ENCODE measurements around the gene CLBA1.

Gene CLBA1

GRCh38 chr14:104973135-104973384 is 12.5 kb upstream of the CLBA1 start:
- Histone ChIP-seq H3K4me3 (replicated peaks; ENCODE audit: insufficient read depth, low read length) (no peak overlapping the region), H3K27ac (replicated peaks) (no peak overlapping the region)
- DNase-seq (ENCODE audit: low read depth in 1 of 2, low spot score in 1 of 2) = no peak

GRCh38 chr14:104973385-104974145 is 12.0 kb upstream of the CLBA1 start:
- TF ChIP-seq CTCF (IDR thresholded peaks at IDR 0.05; ENCODE audit: insufficient read depth, low read length) = no peak
- no peak for TF ChIP-seq POLR2AphosphoS5 (IDR thresholded peaks at IDR 0.05; ENCODE audit: low read depth)

More at GRCh38 chr14:104973135-104973384, 12.5 kb upstream of the CLBA1 start:
- TF ChIP-seq REST (IDR thresholded peaks at IDR 0.05; ENCODE audit: insufficient replicate concordance, low read depth) = no peak
- TF ChIP-seq SPI1 (IDR thresholded peaks at IDR 0.05; ENCODE audit: borderline replicate concordance, low read depth) = no peak
- TF ChIP-seq GABPA (IDR thresholded peaks at IDR 0.05; ENCODE audit: low read depth) = no peak
- no peak for TF ChIP-seq POLR2AphosphoS5 (IDR thresholded peaks at IDR 0.05; ENCODE audit: low read depth)
- TF ChIP-seq CTCF (IDR thresholded peaks at IDR 0.05; ENCODE audit: insufficient read depth, low read length) = no peak
- H3K27me3 ChIP-seq (ENCODE audit: insufficient read depth, poor library complexity, severe bottlenecking) = peaks cover 24% of the 10 kb centered on the region

GRCh38 chr14:104974146-104974541 is 11.4 kb upstream of the CLBA1 start:
- no peak overlapping the region for H3K27ac ChIP-seq (replicated peaks)
- TF ChIP-seq GABPA (IDR thresholded peaks at IDR 0.05; ENCODE audit: low read depth) = no peak
- no peak for TF ChIP-seq REST (IDR thresholded peaks at IDR 0.05; ENCODE audit: insufficient replicate concordance, low read depth)

More at GRCh38 chr14:104973385-104974145, 12.0 kb upstream of the CLBA1 start:
- Histone ChIP-seq H3K4me3 (replicated peaks; ENCODE audit: insufficient read depth, low read length) (no peak overlapping the region), H3K27ac (replicated peaks) (no peak overlapping the region), H3K27me3 (ENCODE audit: insufficient read depth, poor library complexity, severe bottlenecking) (peaks cover 21% of the 10 kb centered on the region)
- DNase-seq (ENCODE audit: low read depth in 1 of 2, low spot score in 1 of 2) = no peak

GRCh38 chr14:104974665-104975390 is 10.8 kb upstream of the CLBA1 start:
- TF ChIP-seq REST (IDR thresholded peaks at IDR 0.05; ENCODE audit: insufficient replicate concordance, low read depth) (no peak), GABPA (IDR thresholded peaks at IDR 0.05; ENCODE audit: low read depth) (no peak), SPI1 (IDR thresholded peaks at IDR 0.05; ENCODE audit: borderline replicate concordance, low read depth) (no peak), POLR2AphosphoS5 (IDR thresholded peaks at IDR 0.05; ENCODE audit: low read depth) (no peak), CTCF (IDR thresholded peaks at IDR 0.05; ENCODE audit: insufficient read depth, low read length) (no peak)
- Histone ChIP-seq H3K27me3 (ENCODE audit: insufficient read depth, poor library complexity, severe bottlenecking) (peaks cover 20% of the 10 kb centered on the region), H3K27ac (replicated peaks) (no peak overlapping the region), H3K4me3 (replicated peaks; ENCODE audit: insufficient read depth, low read length) (no peak overlapping the region)
- DNase-seq (ENCODE audit: low read depth in 1 of 2, low spot score in 1 of 2) = no peak

More at GRCh38 chr14:104974146-104974541, 11.4 kb upstream of the CLBA1 start:
- Histone ChIP-seq H3K4me3 (replicated peaks; ENCODE audit: insufficient read depth, low read length) (no peak overlapping the region), H3K27me3 (ENCODE audit: insufficient read depth, poor library complexity, severe bottlenecking) (peaks cover 19% of the 10 kb centered on the region)
- DNase-seq (ENCODE audit: low read depth in 1 of 2, low spot score in 1 of 2) = no peak

Data from HL-60 (cell line).